CD4-positive, alpha-beta T cell treated with Interleukin-10 for 1 hour (primary cell): Measurements from ENCODE around the gene JUP.

ENCODE experiments used
- DNase-seq: peaks from one replicate; pipeline ENCODE4 v3.0.0-alpha.2; 2020

Gene JUP

GRCh38 chr17:41750862-41751261 is 35.6 kb downstream of the JUP start:
- no peak for DNase-seq

- no peak for DNase-seq
Measured at GRCh38 chr17:41748275-41748674, 38.2 kb downstream of the JUP start.

- no peak for DNase-seq
Measured at GRCh38 chr17:41741709-41742108, 44.8 kb downstream of the JUP start.

GRCh38 chr17:41740506-41740905 is 46.0 kb downstream of the JUP start:
- no peak for DNase-seq

DNA sequence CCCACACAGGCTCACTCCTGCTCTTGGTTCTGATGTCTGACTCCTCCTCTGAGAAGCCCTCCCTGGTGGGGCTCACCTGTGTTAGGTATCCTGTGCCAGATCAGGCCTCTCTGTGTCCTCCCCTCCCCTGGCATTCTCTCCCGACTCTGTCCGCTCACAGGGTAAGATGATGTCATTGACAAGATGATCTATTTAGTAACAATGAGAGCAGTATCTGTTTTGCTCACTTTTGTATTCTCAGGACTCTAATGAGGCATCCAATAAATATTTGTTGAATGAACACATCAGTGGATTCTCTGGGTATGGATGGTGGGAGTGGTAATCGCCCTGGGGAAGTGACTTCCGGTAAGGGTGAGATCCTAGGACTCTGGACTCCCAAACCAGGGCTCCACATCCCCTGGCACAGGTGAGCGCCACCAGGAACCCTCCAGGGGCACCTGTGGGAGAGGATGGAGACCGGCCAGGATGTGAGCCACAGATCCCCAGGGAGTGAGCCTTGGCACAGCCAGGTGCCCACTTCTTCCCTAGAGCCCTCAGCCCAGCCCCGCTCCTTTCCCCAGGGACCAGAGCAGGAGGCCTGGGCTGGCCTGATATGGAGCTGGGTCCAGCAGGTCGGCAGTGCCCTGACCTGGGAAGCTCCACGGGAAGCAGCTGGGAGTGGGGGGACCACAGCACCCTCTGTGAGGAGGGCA is 46.7 kb downstream of the JUP start:
- DNase-seq: no peak

GRCh38 chr17:41738801-41739112 is 47.8 kb downstream of the JUP start:
- no peak for DNase-seq

DNA sequence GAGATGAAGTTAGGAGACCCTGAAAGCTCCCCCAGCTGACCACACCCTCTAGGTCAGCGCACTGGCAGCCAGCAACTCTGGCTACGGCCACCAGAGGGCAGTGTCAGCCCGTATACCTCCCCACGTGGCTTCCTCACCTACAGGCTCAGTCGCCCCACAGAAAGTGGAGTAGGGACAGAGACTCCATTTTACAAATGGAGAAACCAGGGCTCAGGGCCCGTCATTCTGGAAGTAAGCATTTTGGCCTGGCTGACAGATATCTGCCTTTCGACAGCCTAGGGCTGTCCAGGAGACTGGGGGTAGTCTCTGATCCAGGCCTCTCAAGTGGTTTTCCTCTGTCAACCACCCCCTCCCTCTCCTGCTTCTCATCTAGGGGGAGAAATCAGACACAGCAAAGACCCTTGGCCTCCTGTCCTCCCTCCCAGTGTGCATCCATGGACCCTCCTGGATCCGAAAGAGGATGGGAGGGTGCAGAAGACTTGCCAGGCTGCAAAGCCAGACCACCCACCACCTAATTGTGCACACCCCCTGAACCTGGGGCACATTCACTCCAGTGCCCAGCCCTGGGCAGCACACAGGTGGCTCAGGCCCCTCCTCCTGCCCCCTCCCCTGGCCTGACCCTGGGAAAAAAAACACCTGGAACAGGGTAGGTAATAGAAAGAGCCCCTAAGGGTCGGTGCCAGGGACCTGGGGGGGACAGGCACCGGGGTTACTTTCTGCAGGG is 48.3 kb downstream of the JUP start:
- peak; percentile 80 for DNase-seq

GRCh38 chr17:41737680-41738023 is 48.9 kb downstream of the JUP start:
- DNase-seq: no peak

DNA sequence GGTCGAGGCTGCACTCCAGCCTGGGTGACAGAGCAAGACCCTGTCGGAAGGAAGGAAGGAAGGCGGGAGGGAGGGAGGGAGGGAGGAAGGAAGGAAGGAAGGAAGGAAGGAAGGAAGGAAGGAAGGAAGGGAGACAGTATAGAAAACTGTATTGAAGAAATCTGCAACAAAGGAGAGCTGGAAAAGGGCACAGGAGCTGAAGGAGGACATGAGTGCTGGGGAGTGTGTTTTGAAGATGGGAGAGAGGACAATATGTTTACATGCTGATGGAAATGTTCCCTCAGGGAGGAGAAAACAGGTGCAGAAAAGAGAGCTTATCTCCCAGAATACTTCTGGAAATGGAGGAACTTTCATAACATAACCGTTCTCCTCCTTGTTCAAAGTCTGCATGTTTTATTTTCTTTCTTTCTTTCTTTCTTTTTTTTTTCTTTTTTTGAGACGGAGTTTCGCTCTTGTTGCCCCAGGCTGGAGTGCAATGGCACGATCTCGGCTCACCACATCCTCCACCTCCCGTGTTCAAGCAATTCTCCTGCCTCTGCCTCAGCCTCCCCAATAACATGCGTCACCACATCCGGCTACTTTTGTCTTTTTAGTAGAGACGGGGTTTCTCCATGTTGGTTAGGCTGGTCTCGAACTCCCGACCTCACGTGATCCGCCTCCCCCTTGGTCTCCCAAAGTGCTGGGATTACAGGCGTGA is 49.4 kb downstream of the JUP start:
- DNase-seq: peak; percentile 13

DNA sequence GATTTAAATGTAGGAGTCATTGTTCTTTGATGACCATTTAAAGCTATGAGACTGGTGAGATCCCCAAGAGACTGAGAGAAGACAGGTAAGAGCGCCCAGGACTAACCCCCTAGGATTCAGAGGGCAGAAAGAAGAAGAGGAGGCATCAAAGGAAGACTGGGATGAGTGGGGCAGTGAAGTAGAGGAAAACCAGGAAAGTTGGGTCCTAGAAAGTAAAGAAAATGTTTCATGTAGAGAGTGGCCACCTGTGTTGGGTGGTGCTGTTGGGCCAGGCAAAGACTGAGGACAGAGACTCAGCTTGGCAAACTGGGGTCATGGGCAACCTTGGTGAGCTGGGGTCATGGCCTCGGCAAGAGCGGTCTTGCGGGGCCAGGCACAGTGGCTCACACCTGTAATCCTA is 50.8 kb downstream of the JUP start:
- DNase-seq: no peak

GRCh38 chr17:41734949-41735313 is 51.6 kb downstream of the JUP start:
- no peak for DNase-seq

DNA sequence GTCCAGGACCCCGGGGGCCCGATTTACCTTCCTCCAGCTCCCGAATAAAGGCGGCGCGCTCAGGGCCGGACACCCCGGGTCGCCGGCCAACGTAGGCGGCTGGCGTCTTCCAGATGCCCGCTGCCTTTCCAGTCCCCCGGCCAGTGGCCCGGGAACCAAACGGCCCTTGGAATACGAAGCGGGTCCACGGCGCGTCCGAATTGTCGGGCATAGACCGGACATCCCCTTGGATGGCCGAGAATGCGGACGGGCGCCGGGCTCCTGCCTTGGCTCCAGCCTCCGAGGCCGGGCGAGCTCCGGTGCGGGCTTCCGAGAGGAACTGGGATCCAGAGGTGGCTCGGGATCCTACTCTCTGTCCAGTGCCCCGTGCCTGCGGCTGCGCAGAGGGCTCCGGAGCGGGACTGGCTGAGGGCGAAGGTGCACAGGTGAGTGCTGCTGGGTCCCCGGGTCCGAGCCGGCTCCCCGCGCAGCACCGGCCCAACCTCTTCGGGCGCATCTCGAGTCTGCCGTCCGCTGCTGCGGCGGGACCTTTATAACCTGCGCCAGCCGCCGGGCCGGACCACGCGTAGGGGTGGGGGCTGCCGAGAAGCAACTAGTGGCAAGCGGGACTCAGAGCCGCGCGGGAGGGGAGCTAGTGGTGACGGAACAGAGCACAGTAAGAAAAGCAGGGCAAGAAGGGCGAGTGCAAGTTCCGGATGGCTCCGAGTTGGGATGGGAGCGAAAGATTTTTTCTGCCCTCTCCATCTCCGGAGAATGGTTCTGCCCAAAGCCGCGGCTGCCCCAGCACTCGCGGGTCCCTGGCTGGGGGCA is 52.2 kb downstream of the JUP start, which contains the start of gene HAP1:
Gene HAP1 (minus strand): TSS at position 505 of the 810 bp plus-strand sequence. CDS start 9 bp downstream, at position 496.
- DNase-seq: peak; percentile 9

GRCh38 chr17:41733348-41734138 is 53.0 kb downstream of the JUP start:
- DNase-seq: no peak

DNA sequence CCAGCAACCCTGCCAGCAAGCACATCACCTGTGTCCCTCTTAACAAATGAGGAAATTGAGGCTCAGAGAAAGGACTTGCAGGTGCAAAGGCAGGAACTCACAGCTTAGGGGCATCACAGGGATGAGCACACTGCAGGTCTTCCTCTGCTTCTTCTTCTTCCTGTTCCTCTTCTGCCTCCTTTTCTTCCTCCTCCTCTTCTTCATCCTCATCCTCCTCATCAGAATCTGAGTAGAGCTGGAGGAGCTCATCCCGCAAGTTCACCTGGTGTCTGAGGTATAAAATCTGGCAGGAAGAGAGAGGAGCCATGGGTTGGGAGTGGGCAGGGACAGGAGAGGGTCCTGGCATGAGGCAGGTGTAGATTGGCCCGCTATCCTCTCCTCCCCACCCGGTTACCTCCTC is 54.7 kb downstream of the JUP start:
- DNase-seq: no peak

DNA sequence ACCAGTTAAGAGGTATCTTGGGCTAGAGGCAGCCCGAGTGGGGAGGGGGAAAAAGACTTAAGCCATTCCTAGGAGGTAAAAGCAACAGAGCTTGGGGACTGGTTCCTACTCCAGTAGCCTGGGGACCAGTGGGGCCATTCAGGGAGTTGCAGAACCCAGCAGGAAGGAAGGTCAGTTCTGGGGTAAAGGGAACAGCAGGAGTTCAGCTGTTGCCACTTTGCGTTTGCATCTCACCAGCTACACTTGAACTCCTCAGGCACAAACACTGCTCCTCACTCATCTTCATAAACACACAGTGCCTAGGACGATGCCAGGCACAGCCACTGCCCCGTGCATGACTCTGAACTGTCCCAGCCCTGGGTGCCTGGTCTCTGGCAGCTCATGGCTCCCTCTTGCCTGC is 56.0 kb downstream of the JUP start:
- DNase-seq: no peak

- DNase-seq: no peak
Measured at GRCh38 chr17:41728056-41728455, 58.5 kb downstream of the JUP start.

GRCh38 chr17:41725134-41725533 is 61.4 kb downstream of the JUP start:
- no peak for DNase-seq

GRCh38 chr17:41724476-41725050 is 61.9 kb downstream of the JUP start:
- no peak for DNase-seq

DNA sequence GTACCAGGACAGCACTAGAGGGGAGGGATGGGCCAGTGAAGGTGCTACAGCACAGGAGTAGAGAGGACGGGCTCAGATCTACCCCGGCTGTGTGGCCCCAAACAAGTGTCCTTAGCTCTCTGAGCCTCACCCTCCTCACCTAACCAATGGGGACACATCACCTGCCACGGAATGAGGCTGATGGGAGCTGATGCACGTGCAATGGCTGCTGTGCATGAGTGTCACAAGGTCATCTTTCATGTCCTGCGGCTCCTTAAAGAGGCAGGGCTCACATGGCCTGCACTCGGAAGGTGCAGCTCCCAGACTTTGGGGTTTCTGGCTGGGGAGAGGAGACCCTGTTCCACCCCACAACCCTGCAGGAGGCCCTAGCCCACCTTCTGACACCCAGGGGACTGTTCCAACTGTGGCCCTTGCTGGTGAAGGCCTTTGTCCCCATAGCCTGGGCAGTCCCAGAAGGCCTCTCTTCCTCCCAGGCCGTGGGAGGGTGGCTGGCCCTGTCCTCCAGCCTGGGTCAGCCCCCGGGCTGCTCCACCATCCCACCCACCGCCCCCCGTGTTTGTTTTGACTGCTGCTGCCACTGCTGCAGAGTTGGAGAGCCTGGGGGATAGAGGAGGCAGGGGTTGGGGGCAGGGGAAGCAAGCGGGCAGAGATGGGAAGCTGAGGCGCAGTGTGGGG is 62.6 kb downstream of the JUP start:
- no peak for DNase-seq

- no peak for DNase-seq
Measured at GRCh38 chr17:41722231-41722630, 64.3 kb downstream of the JUP start.

DNA sequence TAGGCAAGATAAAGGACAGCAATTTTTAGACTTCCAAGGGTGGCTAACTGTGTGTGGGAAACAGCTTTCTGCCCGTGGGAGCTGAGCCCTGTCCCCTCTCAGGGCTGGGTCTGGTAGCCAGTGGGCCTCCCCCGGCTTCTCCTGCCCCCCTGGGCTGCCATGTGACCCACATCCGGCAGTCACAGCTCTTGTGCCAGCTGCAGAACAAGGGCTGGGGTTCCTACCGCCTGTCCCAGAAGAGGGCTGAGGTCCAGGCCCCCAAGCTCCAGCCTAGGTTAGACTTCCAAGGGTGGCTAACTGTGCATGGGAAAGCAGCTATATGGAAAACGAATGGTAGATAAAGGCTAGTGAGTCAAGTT is 68.2 kb downstream of the JUP start:
- no peak for DNase-seq
